ENCODE data around the gene ISYNA1.

DNA sequence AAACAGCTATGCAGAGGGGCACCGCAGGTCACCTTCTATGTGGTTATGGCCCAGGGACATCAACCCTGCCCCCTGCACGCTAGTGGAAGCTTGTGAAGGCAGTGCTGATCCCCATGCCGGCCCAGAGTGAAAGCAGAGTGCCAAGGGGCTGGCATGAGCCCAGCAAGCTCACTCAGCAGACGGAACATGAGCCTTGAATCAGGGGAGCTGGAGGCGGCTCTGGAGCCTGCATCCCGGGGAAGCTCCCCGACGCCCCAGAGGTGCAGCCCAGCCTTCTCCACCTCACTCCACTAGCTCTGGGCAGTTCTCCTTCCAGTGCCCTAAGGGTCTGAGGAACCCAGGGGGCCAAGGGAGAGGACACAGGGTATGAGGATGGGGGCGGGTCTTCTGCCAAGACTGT lies 19.0 kb upstream of the ISYNA1 start:
- TF ChIP-seq, protein P1, sequence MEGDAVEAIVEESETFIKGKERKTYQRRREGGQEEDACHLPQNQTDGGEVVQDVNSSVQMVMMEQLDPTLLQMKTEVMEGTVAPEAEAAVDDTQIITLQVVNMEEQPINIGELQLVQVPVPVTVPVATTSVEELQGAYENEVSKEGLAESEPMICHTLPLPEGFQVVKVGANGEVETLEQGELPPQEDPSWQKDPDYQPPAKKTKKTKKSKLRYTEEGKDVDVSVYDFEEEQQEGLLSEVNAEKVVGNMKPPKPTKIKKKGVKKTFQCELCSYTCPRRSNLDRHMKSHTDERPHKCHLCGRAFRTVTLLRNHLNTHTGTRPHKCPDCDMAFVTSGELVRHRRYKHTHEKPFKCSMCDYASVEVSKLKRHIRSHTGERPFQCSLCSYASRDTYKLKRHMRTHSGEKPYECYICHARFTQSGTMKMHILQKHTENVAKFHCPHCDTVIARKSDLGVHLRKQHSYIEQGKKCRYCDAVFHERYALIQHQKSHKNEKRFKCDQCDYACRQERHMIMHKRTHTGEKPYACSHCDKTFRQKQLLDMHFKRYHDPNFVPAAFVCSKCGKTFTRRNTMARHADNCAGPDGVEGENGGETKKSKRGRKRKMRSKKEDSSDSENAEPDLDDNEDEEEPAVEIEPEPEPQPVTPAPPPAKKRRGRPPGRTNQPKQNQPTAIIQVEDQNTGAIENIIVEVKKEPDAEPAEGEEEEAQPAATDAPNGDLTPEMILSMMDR (IDR thresholded peaks at IDR 0.05) = no peak
- no peak for TF ChIP-seq POLR2A (IDR thresholded peaks at IDR 0.05)

All from adrenal gland (tissue), 5 donors.